Medulla oblongata (tissue), 1 donor: ENCODE measurements around the gene MRPL48.
A peak's percentile ranks its signal among the peaks of the same experiment; 100 is the strongest.
"Not testable (repeated sequence)": the region's sequence is repeated elsewhere in the genome, so short reads cannot be mapped to it uniquely, and the experiment has no call there.

Experiments used
- DNase-seq: peaks from one replicate; pipeline ENCODE4 v3.0.0-alpha.2; 2015; ENCODE audit errors: extremely low spot score

MRPL48 gene

DNA sequence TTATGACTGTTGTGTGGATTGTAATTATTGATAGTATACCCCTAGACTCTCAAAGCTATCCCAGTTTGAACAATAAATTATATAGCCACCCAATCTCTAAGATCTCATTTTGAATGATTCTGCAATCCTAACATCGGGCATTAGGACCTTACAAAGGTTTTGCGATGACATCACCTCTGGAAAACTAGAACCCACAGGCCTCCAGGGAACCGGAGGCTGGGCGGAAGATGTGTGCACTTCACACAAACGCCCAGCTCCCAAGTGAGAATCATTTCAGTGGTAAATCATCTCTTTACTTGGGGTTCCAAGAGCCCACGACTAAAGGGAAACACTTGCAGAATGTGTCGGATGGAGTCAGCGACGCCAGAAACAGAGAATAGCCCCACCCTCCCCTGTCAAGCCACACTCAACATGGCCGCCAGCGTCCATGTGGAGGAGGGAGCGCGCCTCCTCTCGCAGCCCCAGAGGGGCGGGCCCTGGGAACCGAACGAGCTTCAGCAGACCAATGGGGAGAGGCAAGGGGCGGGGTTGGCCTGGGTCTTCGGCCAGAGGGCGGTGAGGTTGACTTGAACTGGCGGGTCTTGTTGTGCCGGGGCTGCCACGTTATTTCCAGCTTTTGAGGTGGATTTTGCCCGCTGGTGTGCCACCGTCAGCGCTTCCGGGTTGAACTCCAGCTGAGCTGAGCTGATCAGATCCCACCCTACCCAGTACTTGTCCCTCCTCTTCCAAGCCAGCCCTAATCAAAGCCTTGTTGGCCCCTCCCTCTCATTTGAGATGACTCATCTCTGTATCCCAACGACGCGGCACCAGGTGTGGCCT is 8.4 kb upstream of the MRPL48 start:
- peak; percentile 99 for DNase-seq

DNA sequence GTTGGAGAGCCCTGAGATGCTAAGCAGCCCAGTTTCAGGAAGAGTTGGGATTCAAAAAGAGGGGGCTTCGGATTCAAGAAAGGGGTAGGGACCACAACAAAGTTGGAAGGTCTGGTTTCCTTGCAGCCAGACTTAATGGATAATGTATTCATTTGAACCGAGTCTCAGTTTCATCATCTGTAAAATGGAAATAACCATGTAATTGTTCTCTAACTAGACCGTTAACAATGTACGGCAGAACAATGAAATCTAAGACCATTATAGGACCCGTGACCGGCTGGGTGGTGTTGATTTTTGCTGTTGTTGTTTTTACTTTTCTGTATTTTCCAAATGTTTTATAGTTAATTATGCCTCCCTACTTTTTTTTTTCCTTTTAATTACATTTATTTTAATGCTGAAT is 6.4 kb upstream of the MRPL48 start:
- DNase-seq: no peak

DNA sequence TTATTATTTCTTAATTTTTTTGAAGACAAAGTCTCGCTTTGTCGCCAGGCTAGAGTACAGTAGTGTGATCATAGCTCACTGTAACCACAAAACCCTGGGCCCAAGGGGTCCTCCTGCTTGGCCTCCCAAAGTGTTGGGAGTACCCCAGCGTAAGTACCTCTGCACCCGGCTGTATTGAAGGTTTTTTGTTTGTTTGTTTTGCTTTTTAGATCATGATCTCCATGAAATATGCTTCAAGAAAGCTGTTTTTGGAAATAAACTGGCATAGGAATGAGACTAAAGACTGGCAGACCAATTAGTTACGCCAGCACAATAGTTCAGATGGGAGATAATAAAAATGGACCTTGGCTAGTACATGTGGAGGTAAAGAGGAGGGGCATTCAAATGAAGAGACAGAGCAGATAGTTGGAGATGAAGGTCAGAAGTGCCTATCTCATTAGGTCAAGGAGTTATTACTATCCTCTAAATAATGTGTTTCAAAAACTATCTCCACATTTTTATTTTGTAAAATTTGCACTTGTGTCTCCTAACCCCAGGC is 4.1 kb upstream of the MRPL48 start:
- no peak for DNase-seq

- DNase-seq: no peak
Measured at GRCh38 chr11:73784080-73784634, 3.5 kb upstream of the MRPL48 start.

DNA sequence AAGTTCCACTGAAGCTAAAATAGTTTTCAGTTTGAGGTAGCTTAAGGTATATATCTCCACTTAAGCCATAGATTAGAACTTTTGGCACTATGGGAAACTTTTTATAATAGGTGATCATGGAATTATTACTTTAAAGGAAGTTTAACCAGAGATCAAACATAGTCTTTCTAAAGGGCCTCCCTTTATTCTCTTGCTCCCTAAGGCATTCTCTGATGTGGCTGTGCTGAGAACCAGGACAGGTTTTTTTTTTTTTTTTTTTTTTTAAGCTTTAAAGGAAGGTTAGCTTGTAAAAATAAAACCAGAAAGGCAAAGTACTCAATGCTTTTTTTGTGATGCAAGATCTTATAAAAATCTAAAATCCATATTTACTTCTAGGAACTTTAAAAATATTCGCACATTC is 2.9 kb upstream of the MRPL48 start:
- DNase-seq: no peak

GRCh38 chr11:73785467-73785866 is 2.2 kb upstream of the MRPL48 start:
- DNase-seq: not testable (repeated sequence)

- no peak for DNase-seq
Measured at GRCh38 chr11:73787051-73787642, 527 bp upstream of the MRPL48 start.

- DNase-seq: no peak
Measured at GRCh38 chr11:73789279-73789670, 1.6 kb downstream of the MRPL48 start.

- no peak for DNase-seq
Measured at GRCh38 chr11:73792584-73792983, 4.9 kb downstream of the MRPL48 start.

GRCh38 chr11:73795925-73796632 is 8.4 kb downstream of the MRPL48 start:
- peak; percentile 84 for DNase-seq

GRCh38 chr11:73797457-73797856 is 9.8 kb downstream of the MRPL48 start:
- DNase-seq: peak; percentile 60

GRCh38 chr11:73800276-73800806 is 12.7 kb downstream of the MRPL48 start:
- DNase-seq: no peak

DNA sequence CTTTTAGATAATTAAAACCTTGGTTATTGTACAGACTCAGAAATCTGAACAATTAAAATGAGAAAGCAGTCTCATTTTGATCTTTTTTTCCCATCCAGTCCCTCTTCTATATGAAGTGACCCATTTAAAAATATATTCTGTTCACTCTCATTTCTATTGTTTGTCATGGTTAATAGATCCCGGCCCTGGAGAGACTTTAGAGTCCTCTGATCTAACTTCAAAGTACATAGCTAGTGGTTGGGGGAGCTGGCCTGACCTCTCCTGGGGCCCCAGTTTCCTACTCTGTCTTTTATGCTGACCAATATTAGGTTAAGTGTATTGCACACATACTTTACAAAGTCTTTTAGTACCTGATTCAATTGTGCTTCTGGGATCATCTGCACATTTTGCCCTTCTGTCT is 13.5 kb downstream of the MRPL48 start:
- no peak for DNase-seq

- DNase-seq: no peak
Measured at GRCh38 chr11:73804712-73805111, 17.0 kb downstream of the MRPL48 start.

DNA sequence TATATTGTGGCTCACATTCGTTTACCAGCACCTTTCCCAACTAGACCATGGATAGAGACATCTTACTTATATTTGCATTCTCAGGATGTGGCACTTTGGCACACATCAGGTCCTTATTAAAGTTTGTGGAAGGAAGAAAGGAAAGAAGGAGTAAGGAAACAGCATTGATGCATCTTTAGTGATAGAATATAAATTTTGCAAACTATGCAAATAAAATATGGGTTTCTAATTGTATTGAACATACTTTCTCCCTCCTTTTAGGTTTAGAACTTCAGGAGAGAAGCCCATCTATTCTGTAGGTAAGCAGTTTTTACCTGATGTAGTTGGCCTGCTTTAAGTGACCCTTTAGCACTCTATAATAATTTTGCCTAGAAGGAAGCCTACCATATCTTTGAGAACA is 20.4 kb downstream of the MRPL48 start:
- no peak for DNase-seq

DNA sequence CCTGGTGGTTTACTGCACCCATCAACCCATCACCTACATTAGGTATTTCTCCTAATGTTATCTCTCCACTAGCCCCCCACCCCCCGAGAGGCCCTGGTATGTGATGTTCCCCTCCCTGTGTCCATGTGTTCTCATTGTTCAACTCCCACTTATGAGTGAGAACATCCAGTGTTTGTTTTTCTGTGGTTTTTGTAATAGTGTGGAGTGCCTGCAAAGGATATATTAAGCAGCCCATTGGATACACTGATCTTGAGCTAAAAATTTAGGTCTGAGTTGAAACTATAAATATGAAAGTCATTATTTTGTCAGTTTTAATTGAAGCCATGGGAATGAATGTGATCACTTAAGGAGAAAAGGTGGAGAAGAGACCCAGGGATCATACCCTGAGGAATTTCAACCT is 23.0 kb downstream of the MRPL48 start:
- no peak for DNase-seq

DNA sequence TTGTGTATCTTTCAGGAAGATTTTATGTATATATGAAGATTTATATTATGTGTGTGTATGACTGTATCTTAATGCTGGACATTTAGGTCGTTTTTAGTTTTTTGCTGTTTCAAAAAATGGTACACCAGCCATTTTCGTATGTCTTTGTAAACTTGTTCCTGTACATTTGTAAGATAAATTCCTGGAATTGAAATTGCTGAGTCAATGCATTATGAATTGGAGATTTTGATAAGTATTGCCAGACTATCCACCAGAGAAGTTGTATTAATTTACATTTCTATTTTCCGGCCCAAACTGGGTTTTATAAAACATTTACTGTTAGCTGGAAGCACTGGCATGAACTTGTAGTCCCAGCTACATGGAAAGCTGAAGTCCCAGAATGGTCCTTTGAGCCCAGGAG is 24.6 kb downstream of the MRPL48 start:
- DNase-seq: no peak

DNA sequence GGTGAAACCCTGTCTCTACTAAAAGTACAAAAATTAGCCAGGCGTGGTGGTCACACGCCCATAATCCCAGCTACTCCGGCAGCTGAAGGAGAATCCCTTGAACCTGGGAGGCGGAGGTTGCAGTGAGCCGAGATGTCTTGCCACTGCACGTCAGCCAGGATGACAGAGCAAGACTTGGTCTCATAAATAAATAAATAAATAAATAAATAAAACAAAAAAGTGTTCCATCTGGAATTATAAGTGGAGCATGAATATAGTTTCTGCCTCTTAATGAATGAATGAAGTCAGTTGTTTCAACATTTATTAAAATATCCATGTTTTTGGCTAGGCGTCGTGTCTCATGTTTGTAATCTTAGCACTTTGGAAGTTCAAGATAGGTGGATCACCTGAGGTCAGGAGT is 27.1 kb downstream of the MRPL48 start:
- no peak for DNase-seq

GRCh38 chr11:73818846-73819245 is 31.2 kb downstream of the MRPL48 start:
- DNase-seq: no peak

GRCh38 chr11:73830261-73830660 is 42.6 kb downstream of the MRPL48 start:
- DNase-seq: no peak

- no peak for DNase-seq
Measured at GRCh38 chr11:73833067-73833466, 45.4 kb downstream of the MRPL48 start.
